Heart left ventricle (tissue), 16 donors: ENCODE data around the gene GABRB3. TPM values are rescaled to one million over a fixed set of nuclear protein-coding genes. Genes with fewer than 3 reads are reported as not detected.
"Not testable (repeated sequence)": the region's sequence is repeated elsewhere in the genome, so short reads cannot be mapped to it uniquely, and the experiment has no call there.

Source experiments
- ATAC-seq, 4 donors: fragments of 200-7000 bp; cut with Tn5 transposase; one replicate each; pipeline ENCODE4 v1.9.1; 2020 to 2022; ENCODE audit warnings: moderate library complexity in 4 of 4, mild to moderate bottlenecking in 3 of 4, moderate number of reproducible peaks in 1 of 4
- DNase-seq, 5 donors: peaks; one replicate each; pipeline ENCODE4 v3.0.0-alpha.2; 2020
- H3K27ac ChIP-seq, 12 donors: fragments of 200-600 bp; sonication (generic) in 4 of 12; one replicate each; pipeline versions ENCODE4 v1.5.0 to v1.8.0; 2016 to 2022; ENCODE audit warnings: mild to moderate bottlenecking in 2 of 12
- H3K27me3 ChIP-seq, 9 donors: fragments of 200-600 bp; sonication (generic) in 2 of 9; one replicate each; pipeline versions ENCODE4 v1.5.1 to v1.8.0; 2016 to 2022; ENCODE audit warnings: mild to moderate bottlenecking in 3 of 9
- H3K36me3 ChIP-seq, 9 donors: fragments of 200-600 bp; sonication (generic) in 2 of 9; one replicate each; pipeline versions ENCODE4 v1.5.0 to v1.8.0; 2018 to 2022; ENCODE audit warnings: mild to moderate bottlenecking in 2 of 9
- H3K4me1 ChIP-seq, 12 donors: fragments of 200-600 bp; sonication (generic) in 4 of 12; one replicate each; pipeline versions ENCODE4 v1.5.0 to v1.8.0; 2016 to 2022; ENCODE audit warnings: mild to moderate bottlenecking in 3 of 12
- H3K4me3 ChIP-seq, 12 donors: fragments of 200-600 bp; sonication (generic) in 4 of 12; one replicate each; pipeline versions ENCODE4 v1.5.0 to v1.8.0; 2017 to 2022; ENCODE audit warnings: mild to moderate bottlenecking in 9 of 12, moderate library complexity in 4 of 12
- H3K9me3 ChIP-seq, 12 donors: fragments of 200-600 bp; sonication (generic) in 4 of 12; one replicate each; pipeline versions ENCODE4 v1.5.0 to v1.8.0; 2016 to 2022; ENCODE audit warnings: mild to moderate bottlenecking in 1 of 12
- CTCF ChIP-seq, 12 donors: fragments of 200-600 bp; sonication (generic) in 4 of 12; IDR thresholded peaks; one replicate each; pipeline versions ENCODE4 v1.5.0 to v1.8.0; 2018 to 2022; ENCODE audit warnings: antibody characterized with exemption in 12 of 12, mild to moderate bottlenecking in 5 of 12
- POLR2A ChIP-seq, 2 donors: fragments of 450-650 bp; IDR thresholded peaks; one replicate each; pipeline ENCODE4 v1.6.1; 2017; ENCODE audit warnings: antibody characterized with exemption in 2 of 2, mild to moderate bottlenecking in 2 of 2, moderate library complexity in 2 of 2
- WGBS, 4 donors: extraction: QIAGEN DNeasy Blood & Tissue Kit in 2 of 4; methylation state at CpG; one replicate each; pipeline versions ENCODE4 v1.1.5 to v1.1.7; 2013 to 2018; 5-methylcytosine and 5-hydroxymethylcytosine counted together
- intact Hi-C, 10 donors: fragments of 100-400 bp; cut with DNase I; formaldehyde crosslinking; loops; one replicate each; pipeline versions ENCODE4 v1.11.1 to v1.14.2; 2022
- polyA plus RNA-seq, 2 donors: library from polyadenylated mRNA; stranded (reverse); fragments of 200-250 nt; gene quantifications; one replicate each; pipeline ENCODE4 v1.2.3, GENCODE V29; 2013
- total RNA-seq, 9 donors: library from RNA; depleted of rRNA in 2 of 9; stranded (reverse); fragments of >200 nt in 2 of 9; fragmentation: NEBNext Ultra II Directional in 3 of 9; extraction: Animal tissue kit (Norgen Biotek cat#: 25700) in 3 of 9; gene quantifications; one replicate each; pipeline versions ENCODE4 v1.1.0 to v1.2.4, GENCODE V29; 2016 to 2023
- donor health status: ischemic (EF 13 %, LVEDD 7.1; RV severe dilation, severe dysfunction).
- donor health status: healthy with polysubstance abuse.
- donor health status: DM: no; HTN: yes; CAD: no.
- donor health status: DM: no; HTN: no; CAD: no.
- donor health status: ischemic (EF 25% LVEDD 6.9; RV normal size, moderate dysfunction).
- donor health status: ischemic (EF 25% LVEDD 5.7; RV mildly dilated, moderate dysfunction).
- donor health status: healthy.
- donor health status: DM: yes; HTN: yes; CAD: no.
- donor health status: ischemic (EF 35%, LVEDD 5.7; RV mildly dilated, moderate dysfunction).
- donor health status: nonischemic (EF 11% LVEDD 7.7; RV severe dilation, severe dysfunction).
- donor health status: DM: yes; HTN: yes; CAD: no.
- donor health status: PGD.
- donor health status: ischemic (EF 29% LVEDD 5.4; RV normal size, mild dysfunction).
- donor health status: nonischemic (EF 23%, LVEDD 6.1; RV moderate dilation, normal function).

Gene GABRB3
- total and polyA plus RNA-seq, 11 donors, result 0.42 to 4.4 (median 1.7) TPM

GRCh38 chr15:26724381-26725150, 48.3 kb downstream of the GABRB3 start:
- DNase-seq, result no peak
- Histone ChIP-seq H3K4me3 (no peak overlapping the region), H3K27ac (no peak overlapping the region), H3K4me1 (no peaks in the 10 kb centered on the region), H3K36me3 (no peaks in the 10 kb centered on the region), H3K9me3 (no peaks in the 10 kb centered on the region), H3K27me3 (no peaks in the 10 kb centered on the region)
- WGBS, 4 donors, result 69 to 89% (median 78%) methylated on average over 2 of the region's 2 CpGs
- intact Hi-C loops, result no loop called here
- no peak for TF ChIP-seq POLR2A (IDR thresholded peaks at IDR 0.05)
- no peak for TF ChIP-seq CTCF (IDR thresholded peaks at IDR 0.05)
- no peak for ATAC-seq

- intact Hi-C loops, result no loop called here
- DNase-seq (no peak), ATAC-seq (no peak)
- Histone ChIP-seq H3K4me1 (no peaks in the 10 kb centered on the region), H3K4me3 (no peak overlapping the region), H3K27ac (no peak overlapping the region), H3K36me3 (no peaks in the 10 kb centered on the region), H3K9me3 (no peaks in the 10 kb centered on the region), H3K27me3 (no peaks in the 10 kb centered on the region)
- WGBS, 4 donors, result 31 to 44% (median 36%) methylated on average over 5 of the region's 5 CpGs
- TF ChIP-seq CTCF (IDR thresholded peaks at IDR 0.05) (no peak), POLR2A (IDR thresholded peaks at IDR 0.05) (no peak)
These were observed 50.2 kb downstream of the GABRB3 start for GRCh38 chr15:26722621-26723160.

DNA sequence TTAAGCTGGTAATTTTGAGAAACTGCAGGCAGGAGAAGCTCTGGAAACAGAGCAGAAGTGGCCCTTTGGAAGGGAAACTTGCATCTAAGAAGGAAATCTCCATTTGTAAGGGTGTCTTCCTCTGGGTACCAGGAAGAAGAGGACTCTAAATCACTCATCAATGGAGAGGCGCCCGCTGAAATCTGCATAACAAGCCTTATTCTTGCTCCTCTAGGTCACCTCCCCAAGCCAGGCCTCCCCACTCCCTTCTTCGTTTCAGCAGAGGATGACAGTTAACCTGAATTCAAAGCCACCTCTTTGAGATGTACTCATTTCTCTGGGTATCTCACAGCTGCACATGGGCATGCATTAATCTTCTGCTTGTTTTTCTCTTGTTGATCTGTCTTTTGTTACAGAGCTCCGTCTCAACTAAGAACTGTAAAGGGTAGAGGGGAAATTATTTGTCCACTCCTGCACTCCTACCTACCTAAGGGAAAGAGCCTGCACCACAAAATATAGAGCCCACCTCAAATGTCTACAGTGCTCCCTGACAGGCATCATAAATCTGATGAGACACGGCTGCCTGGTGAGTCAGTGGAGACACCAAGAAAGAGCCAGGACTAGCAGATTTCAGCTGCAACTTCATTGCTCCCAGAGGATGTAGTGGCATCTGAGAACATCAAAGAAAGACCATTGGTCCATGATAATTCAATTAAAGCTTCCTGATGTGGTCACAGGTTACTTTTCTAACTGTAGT, 51.5 kb downstream of the GABRB3 start:
- Histone ChIP-seq H3K9me3 (no peaks in the 10 kb centered on the region), H3K27ac (no peak overlapping the region), H3K4me1 (no peaks in the 10 kb centered on the region), H3K27me3 (no peaks in the 10 kb centered on the region), H3K36me3 (no peaks in the 10 kb centered on the region), H3K4me3 (no peak overlapping the region)
- 38 to 43% (median 40%) methylated on average over 5 of the region's 5 CpGs for WGBS, 4 donors
- DNase-seq (no peak), ATAC-seq (no peak)
- intact Hi-C loops, result no loop called here
- TF ChIP-seq CTCF (IDR thresholded peaks at IDR 0.05) (no peak), POLR2A (IDR thresholded peaks at IDR 0.05) (no peak)

GRCh38 chr15:26720546-26720945, 52.3 kb downstream of the GABRB3 start:
- H3K9me3 ChIP-seq, result no peaks in the 10 kb centered on the region
- DNase-seq, result no peak
- H3K27me3 ChIP-seq, result no peaks in the 10 kb centered on the region
- no peaks in the 10 kb centered on the region for H3K4me1 ChIP-seq
- WGBS, 4 donors, result 33 to 39% (median 38%) methylated on average over 5 of the region's 5 CpGs
- ATAC-seq, result no peak
- intact Hi-C loops, result no loop called here
- H3K36me3 ChIP-seq, result no peaks in the 10 kb centered on the region
- TF ChIP-seq POLR2A (IDR thresholded peaks at IDR 0.05) (no peak), CTCF (IDR thresholded peaks at IDR 0.05) (no peak)
- no peak overlapping the region for H3K4me3 ChIP-seq
- H3K27ac ChIP-seq, result no peak overlapping the region

DNA sequence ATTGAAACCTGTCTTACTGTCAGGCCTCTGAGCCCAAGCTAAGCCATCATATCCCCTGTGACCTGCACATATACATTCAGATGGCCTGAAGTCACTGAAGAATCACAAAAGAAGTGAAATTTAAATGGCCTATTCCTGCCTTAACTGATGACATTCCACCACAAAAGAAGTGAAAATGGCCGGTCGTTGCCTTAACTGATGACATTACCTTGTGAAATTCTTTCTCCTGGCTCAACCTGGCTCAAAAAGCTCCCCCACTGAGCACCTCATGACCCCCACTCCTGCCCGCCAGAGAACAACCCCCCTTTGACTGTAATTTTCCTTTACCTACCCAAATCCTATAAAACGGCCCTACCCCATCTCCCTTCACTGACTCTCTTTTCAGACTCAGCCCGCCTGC, 53.0 kb downstream of the GABRB3 start:
- H3K27me3 ChIP-seq, H3K36me3 ChIP-seq, H3K4me1 ChIP-seq, H3K4me3 ChIP-seq, H3K9me3 ChIP-seq, ATAC-seq, H3K27ac ChIP-seq, DNase-seq: not testable (repeated sequence)
- intact Hi-C loops, result loop anchor here in 1 of 10 donors (5.0 kb wide), 1 partner anchor 47 kb away; no protein-coding TSS in a partner anchor
- WGBS, 4 donors, result 27 to 42% (median 34%) methylated on average over 5 of the region's 5 CpGs
